Measurements from ENCODE around the gene ZFR.
"Not testable (repeated sequence)": the region's sequence is repeated elsewhere in the genome, so short reads cannot be mapped to it uniquely, and the experiment has no call there.

ZFR gene

DNA sequence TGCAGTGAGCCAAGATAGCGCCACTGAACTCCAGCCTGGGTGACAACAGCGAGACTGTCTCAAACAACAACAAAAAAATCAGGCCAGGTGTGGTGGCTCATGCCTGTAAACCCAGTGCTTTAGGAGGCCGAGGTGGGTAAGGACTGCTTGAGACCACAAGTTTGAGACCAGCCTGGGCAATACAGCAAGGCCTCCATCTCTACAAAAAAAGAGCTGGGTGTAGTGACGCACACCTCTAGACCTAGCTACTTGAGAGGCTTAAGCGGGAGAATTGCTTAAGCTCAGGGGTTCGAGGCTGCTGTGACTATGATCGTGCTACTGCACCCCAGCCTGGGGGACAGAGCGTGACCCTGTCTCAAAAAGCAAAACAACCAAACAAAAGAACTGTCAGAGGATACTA lies 91.9 kb downstream of the ZFR start:
- DNase-seq = no peak

DNA sequence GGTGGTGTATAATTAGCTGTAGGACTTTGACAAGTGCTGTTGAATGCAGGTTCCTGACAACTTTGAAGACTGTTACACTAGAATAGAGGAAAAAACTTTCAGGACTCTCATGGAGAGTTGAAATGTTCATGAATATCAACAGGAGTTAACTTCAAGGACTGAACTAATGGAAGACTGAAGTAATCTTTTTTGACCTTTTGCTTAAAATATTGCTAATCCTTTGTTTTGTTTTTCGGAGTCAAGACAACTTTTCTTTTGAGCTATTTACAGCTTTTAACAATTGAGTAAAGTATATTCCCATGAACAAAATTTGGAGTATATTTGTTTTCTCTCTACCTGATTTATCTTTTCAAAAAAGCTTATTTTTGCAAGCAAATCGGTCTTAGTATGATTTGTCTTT lies 97.7 kb downstream of the ZFR start:
- no peak for DNase-seq

DNA sequence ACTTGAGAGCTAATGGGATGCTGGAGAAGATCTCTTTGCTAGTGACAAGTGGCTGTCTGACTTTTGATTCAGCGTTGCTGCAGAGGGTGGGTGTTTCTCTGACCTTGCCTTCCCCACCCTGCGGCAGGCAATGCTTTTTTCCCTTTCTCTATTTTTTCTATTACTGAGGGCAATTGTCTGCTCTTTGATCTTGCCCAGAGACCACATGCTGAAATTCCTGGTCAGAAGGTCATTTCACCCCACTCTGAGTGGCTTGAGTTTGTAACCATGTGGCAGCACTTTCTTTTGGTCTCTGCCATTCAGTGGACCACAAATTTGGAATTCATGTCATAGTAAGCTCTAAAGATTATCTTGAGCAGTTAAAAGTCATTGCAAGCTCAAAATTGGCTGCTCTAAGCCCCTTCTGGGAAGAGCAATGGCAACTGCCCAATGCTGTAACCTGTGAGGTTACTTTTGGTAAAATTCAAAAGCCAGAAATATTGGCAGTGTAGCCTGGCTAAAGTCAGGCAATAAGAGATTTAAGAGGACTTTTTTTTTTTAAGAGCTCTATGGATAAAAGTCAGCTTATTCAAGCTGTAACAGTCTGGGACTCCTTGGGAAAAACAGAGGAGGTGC lies 101.4 kb downstream of the ZFR start:
- no peak for DNase-seq

GRCh38 chr5:32342656-32343055 lies 101.9 kb downstream of the ZFR start:
- no peak for DNase-seq

DNA sequence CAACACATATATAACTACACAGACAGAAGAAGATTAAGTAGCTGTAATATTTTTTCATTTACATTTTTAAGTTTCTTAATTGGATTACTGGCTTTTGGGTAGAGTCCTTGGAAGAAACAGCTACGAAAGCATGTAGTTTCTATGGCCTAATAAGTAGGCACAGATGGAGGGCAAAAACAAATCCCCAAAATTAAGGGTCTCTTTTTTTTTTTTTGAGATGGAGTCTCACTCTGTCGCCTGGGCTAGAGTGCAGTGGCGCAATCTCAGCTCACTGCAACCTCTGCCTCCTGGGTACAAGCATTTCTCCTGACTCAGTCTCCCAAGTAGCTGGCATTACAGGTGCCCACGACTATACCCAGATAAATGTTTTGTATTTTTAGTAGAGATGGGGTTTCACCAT lies 104.7 kb downstream of the ZFR start:
- no peak for DNase-seq

- no peak for DNase-seq
Measured at GRCh38 chr5:32339198-32339597, 105.3 kb downstream of the ZFR start.

GRCh38 chr5:32332966-32333365 lies 111.6 kb downstream of the ZFR start:
- DNase-seq = no peak

DNA sequence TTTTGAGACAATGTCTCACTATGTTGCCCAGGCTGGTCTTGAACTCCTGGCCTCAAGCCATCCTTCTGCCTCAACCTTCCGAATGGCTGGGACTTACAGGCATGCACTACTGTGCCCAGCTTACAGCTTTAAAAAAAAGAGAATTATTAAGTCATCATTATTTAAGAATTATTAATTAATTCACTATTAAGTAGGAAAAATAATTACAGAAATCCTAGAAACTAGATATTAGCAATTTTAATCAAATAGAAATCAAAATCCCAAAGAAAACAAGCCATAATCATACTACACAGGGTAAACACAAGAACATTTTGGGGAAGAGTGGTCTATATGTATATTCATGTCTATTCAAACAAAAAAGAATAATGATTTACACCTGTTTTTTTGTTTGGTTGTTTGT lies 112.2 kb downstream of the ZFR start:
- no peak for DNase-seq

DNA sequence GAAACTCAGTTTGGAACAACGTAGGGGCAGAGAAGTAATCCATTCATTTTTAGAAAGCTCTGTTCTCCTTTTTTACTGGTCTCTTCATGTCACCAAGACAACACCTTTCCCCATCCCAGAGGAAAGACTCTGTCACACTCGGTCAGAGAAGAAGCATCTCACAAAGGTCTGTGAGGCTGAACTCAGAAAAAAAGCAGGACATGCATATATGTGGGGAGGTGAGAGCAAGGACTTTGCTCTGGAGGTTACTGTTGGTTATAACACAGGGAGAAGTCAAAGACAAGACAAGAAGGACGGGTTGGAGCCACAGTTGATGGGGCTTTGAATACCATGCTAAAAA lies 112.6 kb downstream of the ZFR start:
- DNase-seq = no peak

DNA sequence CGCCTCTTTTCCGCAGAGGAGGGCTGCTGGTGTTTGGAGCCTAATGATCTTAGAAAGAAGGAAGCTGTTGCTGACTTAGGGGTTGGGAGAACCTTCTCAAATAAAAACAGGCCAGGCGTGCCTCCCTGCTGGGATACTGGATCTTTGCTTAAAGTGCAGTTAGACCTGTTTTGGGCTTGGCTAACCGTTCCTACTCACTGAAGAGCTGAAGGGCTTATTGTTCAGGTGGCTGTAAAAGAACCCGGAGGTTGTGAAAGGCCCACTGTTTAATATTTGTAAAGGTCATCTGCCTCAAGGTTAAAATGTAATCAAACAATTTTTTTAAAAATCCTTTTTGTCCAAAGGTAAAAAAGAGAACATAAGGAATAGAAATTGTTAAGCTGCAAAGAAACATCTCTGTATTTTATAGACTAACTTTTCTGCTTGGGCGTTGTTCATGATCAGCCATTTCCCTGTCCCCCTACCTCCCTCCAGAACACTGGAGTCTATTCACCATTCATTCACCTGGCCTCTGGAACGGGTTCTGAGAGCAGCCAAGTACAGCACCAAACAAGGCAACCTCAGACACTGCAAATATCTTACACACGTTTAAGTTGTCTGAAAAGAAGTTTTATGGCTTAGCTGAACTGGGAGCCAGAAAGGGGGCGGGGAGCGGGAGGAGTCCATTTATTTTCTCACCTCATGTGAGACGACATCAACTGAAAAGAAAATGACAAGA lies 113.2 kb downstream of the ZFR start:
- no peak for DNase-seq

DNA sequence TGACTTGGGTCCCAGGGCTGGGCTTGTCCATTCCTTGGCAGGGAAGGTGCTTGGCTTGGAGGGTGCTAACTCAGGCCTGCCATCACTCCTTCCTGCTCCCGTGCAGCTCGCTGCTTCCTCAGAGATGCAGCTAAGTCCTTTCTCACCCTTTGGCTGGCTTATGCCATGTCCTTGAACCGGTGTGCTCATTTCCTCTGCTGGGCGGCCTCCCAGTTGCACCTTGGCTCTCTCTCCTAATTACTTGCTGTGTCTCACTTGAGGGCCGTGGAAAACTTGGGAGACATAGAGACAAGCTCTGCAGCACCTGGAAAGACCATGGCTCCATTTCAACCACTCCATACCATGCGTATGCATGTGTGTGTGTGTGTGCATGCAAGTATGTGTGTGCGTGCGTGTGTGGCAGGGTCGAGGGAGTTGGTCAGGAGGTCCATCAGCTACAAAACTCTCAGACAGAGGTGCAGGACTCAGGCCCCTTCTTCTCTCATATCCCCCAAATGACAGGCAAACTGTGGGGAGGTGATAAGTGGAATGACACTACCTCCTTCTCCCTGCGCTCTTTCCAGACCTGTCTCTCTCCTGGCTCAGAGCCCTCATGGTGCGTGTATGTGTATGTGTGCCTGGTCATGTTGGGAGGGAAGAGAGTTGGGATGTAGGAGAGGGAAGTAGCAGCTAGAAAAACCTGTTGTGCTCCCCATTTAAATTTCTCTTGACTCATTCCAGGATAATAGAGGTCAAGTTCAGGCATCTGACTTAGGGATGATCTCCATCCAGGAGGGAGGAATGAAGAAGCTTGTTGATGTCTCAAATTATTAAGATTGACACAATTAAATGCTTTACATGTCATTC lies 114.2 kb downstream of the ZFR start:
- no peak for DNase-seq

GRCh38 chr5:32329395-32329834 lies 115.1 kb downstream of the ZFR start:
- DNase-seq = peak; percentile 56 to 66

DNA sequence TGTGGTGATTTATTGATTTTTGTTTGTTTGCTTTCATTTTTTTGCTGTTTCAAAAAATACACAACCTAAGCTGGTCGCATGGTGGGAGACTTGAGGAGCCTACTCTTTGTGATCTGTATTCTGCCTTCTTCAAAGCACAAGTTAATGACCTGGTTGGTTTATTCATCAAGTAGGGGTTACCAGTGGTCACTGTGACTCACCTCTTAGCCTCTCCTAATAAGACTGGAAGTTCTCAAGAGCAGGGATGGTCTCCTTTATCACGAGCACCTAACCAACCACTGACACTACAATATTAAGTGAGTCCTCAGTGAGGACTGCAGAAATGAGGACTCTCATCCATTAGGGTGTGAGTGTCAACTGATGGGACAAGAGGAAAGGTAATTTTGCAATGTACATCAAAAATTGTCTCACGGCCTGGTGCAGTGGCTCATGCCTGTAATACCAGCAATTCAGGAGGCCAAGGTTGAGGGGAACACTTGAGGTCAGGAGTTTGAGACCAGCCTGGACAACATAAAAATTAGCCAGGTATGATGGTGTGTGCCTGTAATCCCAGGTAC lies 118.2 kb downstream of the ZFR start:
- DNase-seq = no peak

- DNase-seq = no peak
Measured at GRCh38 chr5:32325616-32326015, 118.9 kb downstream of the ZFR start.

GRCh38 chr5:32325062-32325461 lies 119.5 kb downstream of the ZFR start:
- DNase-seq = no peak

DNA sequence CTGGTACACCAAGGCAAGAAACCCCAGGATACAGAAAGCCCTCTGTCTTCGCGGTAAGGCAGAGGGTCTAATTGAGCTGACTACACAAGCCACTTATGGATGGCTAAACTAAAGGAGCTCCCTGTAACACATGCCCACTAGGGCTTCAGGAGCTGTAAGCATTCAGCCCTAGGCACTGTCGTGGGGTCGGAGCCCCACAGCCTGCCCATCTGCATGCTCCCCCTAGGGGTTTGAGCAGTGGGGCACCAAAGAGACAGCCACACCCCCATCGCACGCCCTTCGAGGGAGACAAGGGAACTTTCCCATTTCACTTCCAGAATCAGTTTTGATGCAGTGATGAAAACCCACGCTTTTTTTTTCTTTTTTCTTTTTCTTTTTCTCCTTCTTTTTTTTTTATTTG lies 120.8 kb downstream of the ZFR start:
- DNase-seq = no peak

DNA sequence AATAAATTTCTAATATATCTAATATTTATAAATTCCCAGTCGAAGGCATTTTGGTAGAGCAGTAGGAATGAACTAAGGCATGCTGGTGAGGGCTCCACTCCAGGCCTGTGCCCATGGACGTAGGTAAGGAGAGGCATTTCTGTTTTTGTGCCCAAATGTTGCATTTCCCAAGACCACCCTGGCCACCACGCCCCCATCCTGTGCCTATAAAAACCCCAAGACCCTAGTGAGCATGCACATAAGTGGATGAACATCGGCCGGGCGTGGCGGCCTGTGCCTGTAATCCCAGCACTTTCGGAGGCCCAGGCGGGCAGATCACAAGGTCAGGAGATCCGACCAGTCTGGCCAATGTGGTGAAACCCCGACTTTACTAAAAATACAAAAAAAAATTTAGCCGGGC lies 121.7 kb downstream of the ZFR start:
- no peak for DNase-seq

- not testable (repeated sequence) for DNase-seq
Measured at GRCh38 chr5:32321787-32322186, 122.8 kb downstream of the ZFR start.

DNA sequence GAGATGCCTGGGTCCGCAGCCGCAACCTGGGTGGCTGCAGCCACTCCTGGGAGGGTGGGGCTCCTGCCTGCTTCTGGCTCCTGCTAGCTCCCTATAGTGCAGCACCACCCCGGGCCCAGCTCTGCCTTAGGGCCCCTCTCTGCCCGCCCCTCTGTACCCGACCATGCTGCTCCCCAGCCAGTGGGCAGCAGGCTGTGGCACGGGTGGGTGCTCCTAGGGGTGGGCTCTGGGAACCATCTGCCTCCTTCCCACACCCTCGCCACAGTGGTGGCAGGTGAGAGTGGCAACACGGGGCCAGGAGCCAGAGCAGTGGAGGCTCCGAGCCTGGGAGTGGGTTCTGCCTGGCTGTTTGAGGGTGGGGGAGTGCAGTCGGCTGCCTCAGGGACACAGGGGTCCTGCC lies 124.0 kb downstream of the ZFR start:
- no peak for DNase-seq

GRCh38 chr5:32319926-32320543 lies 124.5 kb downstream of the ZFR start:
- DNase-seq = no peak

GRCh38 chr5:32319392-32319791 lies 125.1 kb downstream of the ZFR start:
- no peak for DNase-seq

- no peak for DNase-seq
Measured at GRCh38 chr5:32317041-32317440, 127.5 kb downstream of the ZFR start.
